Measurements from ENCODE around the gene NR6A1.

The NR6A1 gene

DNA sequence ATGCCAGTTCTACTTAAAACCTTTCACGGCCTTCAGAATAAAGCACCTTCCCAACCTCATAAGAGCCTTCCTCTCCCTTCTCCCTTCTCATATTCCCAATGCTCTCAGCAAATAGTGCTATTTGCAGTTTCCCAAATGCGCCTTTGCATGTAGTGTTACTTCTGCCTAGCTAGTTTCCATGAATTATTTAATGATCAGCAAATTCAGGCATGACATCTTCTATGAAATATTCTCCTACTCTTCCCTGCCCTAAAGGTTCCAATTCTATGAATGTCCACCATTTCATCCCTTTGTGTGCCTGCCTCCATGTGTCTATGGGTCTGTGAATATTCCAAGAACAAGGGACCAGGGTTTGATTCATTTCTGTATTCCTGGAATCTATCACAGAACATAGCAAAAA lies 165.1 kb downstream of the NR6A1 start:
- DNase-seq, result no peak

DNA sequence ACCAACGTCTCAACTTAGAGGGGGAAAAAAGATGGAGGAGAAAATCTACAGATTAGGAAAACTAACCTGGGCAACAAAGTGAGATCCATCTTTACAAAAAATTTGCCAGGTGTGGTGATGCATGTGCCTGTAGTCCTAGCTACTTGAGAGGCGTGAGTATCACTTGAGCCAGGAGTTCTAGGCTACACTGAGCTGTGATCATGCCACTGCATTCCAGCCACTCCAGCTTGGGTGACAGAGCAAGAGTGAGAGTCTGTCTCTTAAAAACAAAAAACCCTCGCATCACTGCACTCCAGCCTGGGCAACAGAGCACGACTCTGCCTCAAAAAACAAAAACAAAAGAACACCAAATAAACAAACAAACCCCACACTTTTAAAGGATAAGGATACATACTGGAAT lies 165.9 kb downstream of the NR6A1 start:
- no peak for DNase-seq

DNA sequence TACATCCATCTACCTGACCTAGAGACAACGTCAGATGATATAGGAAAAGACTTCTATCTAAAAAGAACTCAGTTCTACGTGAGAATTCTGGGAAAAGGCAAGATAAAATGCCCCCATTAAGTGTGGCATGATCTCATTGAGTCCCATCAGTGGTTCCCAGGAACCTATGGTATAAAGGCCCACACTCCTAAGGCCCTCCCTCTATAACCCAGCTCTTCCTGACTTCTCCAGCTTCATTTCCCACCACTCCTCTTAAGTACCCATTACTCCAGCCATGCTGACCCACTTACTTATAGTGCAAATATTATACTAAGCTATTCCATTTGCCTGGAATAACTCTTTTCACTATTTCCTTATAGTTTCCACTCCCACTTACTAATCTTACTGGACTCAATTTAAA lies 168.5 kb downstream of the NR6A1 start:
- DNase-seq, result no peak

DNA sequence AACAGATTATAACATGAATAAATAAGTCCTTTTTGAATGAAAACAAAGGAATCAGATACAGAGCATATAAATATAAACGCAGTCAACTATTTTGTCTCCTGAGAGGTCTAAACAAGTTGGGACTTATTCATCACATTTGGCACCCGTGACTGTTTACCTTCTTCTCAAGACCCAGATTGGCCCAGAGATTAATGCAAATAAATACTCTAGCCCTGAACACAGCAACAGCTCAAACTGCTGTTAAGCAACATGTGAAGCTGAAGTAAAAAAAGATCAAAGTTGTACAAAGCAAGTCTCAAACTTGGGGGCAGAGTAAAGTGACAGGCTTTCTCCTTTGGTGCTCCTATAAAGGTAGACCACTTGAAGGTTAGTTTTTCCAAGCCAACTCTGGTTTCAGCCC lies 168.9 kb downstream of the NR6A1 start:
- DNase-seq, result no peak

DNA sequence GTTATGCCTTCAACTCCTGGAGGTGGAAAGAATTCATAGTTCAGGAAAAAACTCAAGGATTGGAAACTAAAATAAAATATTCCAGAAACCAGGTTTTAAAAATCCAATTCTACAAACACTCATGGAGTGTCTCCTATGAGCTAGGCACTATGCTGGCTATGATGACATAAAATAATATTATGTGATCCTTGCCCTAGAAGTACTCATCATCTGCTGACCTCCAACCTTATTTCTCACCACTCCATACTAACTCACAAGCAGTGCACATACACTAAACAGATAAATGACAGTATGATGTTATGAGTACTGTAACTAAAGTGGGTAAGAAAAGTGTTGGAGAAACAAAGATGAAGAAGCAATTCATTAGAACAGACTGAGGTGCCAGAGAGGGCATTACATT lies 170.7 kb downstream of the NR6A1 start:
- no peak for DNase-seq

DNA sequence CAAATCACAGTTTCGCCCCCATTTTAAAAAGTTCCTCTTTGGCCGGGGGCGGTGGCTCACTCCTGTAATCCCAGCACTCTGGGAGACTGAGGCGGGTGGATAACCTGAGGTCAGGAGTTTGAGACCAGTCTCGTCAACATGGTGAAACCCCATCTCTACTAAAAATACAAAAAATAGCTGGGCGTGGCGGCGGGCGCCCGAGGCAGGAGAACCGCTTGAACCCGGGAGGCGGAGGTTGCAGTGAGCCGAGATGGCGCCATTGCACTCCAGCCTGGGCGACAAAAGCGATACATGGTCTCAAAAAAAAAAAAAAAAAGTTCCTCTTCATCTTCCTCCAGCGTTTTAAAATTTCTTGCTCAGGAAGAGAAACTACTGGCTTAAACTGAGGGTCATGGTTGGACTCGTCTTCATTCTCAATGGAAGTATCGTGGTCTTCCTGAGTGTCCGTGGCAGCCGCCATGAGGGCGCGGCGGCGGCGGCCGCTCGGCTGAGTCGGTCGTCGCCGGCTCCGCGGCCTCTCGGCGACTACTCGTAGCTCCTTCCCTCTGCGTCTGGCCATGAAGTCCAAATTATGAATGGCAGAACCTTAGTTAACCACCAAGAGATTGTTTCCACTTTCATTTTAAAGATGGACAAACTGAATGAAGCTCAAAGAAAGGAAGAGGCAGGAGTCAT lies 171.9 kb downstream of the NR6A1 start:
- no peak for DNase-seq

DNA sequence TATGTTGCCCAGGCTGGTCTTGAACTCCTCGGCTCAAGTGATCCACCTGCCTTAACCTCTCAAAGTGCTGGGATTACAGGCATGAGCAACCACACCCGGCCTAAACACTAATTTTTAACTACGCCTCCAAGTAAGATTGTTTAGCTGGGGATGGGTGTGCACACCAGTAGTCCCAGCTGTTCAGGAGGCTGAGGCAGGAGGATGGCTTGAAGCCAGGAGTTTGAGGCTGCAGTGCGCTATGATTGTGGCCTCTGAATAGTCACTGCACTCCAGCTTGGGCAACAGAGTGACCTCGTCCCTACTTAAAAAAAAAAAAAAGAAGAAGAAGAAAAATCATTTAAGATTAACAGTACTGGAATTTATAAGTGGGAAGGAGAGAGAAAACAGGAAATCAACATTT lies 173.1 kb downstream of the NR6A1 start:
- no peak for DNase-seq

DNA sequence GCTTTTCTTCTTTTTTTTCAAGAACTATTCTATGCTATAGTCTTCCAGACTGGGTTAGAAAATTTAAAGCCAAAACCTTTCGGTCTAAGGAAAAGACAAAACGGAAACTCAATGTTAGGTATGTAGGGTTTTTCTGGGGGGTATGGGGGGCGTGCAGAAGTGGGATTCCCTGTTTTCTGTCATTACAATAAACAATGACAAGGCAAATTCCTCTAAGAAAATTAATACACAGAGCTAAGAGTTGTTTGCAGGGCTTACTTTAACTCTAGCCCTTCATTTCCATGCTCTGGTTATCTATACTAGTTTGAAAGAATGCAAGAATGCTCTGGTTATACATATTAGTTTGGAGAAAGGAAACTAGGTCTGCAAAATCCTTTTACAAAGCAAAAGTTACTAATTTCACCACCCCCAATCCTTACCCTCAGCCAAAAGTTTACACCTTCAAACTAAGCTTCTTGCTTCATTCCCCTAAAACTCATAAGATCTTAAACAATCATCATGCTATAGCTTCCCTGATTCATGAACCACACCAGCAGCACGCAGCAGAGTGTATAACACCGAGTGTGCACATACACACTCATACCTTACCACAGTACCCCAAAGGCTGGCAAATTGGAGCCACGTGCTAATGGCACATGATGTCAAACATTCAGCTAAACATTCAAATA lies 174.8 kb downstream of the NR6A1 start:
- no peak for DNase-seq

DNA sequence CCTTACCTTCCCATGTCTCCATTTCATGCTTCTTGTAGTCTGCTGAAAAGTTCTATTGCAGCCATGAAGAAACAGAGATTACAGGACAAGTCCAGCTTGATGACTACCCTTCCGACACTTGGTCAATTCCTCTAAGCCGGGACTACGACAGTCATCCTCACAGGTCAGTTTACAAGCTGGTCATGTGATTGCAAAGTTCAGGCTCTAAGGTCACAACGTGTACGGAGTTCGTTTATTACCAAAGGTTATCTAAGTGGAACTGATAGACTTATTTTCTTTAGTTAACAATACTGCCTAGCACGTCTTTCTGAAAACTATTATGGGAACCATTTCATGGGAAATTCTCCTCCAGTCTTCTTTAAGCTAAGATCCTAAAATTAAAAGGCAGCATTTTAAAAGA lies 175.4 kb downstream of the NR6A1 start:
- DNase-seq, result no peak

DNA sequence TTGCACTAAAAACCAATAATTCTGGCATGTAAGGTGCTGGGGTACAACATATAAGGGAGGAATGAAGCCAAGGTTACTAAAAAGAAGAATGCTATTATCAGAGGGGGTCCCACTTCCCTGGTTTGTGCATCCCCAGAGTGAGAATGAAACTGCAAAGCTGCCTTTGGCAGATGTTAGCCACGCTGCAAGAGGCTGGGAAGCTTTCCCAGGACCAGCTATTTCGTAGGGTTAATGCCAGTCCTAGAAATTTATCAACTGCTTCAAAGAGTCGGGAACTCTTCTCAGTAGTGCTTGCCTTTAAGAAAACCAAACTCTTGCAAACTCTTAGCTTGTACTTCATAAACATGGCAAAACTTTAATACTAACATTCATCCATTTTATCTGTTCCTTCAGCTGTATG lies 176.4 kb downstream of the NR6A1 start:
- no peak for DNase-seq

DNA sequence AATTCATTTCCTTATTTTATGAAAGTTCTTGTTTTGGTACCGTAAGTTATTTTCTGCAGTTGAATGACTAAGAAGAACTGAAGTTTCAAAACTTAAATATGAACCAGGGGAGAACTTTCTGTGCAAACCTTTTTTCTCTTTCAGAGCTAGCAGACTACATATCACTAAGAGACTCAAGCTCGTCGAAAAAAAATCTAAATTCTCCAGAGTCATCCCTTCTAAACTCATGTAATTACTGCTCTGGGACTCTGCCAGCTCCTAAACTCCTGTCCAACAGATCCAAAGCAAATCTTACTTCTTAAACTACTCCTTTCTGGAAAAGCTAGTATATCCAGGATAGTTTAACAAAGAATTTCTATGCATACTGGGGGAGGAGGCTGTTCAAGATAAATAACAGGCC lies 176.9 kb downstream of the NR6A1 start:
- peak; percentile 30 for DNase-seq

DNA sequence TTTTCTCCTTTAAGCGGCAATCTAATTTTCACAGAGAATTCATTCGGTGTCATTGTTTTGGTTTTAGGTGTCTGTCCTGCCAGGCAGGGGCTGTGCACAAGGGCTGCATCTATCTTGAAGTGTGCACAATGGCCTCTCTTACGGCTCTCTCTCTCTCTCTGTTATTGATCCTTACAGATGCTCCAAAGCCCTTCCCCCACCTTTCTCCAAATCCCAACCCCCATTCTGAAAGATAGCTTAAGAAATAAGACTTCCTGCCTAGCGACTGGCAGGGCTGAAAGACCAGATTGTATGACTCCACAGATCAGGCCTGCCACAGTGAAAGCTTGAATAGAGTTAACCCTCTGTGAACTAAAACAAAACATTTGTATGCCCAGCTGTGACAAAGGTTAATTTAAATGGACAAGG lies 177.5 kb downstream of the NR6A1 start:
- peak; percentile 33 for DNase-seq

DNA sequence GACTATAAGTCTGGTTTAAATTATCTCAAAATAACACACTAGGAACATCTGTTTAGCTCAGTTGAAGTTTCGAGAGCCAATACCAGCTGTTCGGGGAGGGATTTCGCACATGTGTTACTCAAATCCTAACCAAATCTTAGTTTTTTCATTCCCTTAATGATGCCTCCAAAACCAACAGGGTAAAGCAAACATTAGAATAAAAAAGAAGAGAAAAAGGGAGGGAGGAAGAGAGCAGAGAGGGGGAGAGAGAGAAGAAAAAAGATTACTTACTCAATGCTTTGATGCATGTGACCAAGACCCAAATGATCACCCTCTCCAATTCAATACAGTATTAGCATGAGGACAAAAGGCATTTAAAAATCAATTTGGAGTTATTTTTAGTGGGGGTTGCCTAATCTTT lies 177.9 kb downstream of the NR6A1 start:
- no peak for DNase-seq

DNA sequence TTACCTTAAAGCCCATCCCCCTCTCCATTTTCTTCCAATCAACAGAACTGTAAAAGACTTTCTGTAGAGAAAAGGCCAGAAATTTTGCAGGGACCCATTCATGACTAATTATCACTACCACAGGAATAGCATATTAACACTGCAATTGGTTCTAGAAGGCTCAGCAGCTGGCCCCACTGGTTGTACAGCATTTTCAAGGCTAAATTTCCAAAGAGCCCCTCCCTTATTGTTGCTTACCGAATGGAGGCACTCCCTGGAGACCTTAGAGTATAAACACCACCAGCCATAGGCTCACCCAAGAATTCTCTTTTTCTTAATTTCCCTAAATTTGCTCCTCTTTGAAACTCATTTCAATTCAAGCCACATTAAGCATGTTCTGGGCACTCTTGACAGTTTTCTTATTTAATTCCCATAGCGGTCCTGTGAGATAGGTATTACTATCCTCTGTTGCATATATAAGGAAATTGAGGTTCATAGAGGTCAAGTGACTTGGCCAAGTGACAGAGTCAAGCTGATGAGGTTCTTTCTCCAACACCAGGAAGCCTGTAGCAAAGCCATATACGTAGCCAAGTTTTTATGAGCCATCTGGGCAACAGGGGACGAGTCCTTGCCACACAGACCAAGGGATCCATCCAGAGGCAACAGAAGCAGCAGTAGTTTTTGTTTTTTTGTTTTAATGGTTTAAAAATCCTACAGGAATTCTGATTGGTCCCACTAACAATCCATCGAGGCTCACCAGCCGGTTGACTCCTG lies 180.0 kb downstream of the NR6A1 start:
- DNase-seq, result no peak

DNA sequence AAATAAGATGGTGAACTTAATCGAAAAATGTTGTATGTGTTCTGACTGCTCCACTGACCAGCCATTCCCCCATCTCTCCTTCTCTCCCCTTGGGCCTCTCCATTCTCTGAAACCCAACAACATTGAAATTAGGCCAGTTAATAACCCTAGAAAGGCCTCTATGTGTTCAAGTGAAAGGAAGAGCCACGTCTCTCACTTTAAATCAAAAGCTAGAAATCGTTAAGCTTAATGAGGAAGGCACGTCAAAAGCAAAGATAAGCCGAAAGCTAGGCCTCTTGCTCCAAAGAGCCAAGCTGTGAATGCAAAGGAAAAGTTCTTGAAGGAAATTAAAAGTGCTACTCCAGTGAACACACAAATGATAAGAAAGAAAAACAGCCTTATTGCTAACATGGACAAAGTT lies 186.5 kb downstream of the NR6A1 start:
- DNase-seq, result no peak

DNA sequence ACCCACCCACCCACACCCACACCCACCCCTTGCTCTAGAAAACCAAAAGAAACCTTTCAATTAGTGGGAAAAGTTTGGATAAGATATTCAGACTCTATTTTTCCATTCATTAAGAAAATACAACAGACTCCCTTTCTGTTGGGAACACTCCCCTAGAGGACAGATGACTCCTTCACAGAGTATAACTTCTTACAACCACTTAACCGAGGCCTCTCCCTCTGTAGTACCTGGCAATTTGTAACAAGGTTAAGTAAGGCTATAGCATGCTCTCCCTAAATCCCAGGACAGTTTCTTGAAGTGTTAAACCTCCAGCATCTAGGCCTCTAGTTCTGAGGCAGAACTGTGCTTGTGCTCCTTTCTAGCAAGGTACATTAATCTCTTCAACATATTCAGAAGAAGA lies 188.0 kb downstream of the NR6A1 start:
- no peak for DNase-seq

DNA sequence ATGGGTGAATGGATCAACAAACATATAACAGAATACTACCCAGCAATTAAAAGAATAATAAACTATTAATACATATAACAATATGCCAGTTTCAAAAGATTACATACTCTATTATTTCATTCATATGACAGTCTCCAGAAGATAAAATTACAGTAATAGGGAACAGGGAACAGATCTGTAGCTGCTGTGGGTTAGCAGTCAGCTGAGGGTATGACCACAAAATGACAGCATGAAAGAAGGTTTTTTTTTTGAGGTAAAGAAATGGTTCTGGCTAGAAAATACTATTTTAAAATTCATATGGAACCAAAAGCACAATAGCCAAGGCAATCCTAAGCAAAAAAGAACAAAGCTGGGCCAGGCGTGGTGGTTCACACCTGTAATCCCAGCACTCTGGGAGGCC lies 190.9 kb downstream of the NR6A1 start:
- no peak for DNase-seq

DNA sequence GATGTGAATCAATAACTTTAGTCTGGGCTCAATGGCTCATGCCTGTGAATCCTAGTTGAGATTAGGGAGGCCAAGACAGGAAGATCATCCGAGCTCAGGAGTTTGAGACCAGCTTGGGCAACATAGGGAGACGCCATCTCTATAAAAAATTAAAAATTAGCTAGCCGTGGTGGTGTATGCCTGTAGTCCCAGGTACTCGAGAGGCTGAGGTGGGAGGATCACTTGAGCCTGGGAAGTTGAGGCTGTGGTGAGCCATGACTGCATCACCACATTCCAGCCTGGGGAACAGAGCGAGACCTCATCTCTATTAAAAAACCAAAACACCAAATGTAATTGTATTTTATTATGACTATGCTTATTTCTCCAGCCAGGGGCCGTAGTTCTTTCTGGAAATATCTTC lies 194.4 kb downstream of the NR6A1 start:
- DNase-seq, result no peak

DNA sequence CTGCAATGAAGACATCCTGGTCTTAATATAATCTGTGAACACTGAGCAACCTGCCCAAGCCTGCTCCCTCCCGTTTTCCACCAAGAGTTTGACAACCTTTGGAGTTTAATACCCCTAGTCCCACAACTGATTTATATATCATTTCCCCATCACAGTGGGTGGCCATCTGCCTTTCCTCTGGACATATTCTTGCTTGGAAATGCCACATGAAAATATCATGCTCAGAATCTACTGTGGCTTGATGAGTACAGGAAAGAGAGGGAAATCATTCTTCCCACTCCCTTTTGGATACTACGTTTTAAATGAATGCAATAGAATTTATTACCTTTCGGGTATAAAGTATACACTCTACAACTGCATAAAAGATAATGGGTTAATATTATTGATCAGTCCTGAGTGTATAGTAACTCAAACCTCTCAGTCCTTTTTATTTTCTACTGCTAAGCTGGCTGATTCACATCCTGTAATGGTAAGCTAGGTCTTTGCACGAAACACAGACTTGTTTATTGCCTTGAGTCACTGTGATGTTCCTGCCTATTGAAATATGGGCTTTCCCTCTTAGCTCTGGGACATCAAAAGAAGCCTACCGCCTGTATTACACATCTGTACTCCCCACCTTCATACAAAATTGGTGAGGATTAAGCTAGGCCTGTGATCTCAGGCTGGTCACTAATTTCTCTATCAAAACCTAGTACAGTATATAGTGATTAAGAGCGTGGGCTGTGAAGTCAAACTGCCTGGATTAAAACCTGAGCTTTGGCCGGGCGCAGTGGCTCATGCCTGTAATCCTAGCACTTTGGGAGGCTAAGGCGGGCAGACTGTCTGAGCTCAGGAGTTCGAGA lies 196.4 kb downstream of the NR6A1 start:
- peak; percentile 81 for DNase-seq

DNA sequence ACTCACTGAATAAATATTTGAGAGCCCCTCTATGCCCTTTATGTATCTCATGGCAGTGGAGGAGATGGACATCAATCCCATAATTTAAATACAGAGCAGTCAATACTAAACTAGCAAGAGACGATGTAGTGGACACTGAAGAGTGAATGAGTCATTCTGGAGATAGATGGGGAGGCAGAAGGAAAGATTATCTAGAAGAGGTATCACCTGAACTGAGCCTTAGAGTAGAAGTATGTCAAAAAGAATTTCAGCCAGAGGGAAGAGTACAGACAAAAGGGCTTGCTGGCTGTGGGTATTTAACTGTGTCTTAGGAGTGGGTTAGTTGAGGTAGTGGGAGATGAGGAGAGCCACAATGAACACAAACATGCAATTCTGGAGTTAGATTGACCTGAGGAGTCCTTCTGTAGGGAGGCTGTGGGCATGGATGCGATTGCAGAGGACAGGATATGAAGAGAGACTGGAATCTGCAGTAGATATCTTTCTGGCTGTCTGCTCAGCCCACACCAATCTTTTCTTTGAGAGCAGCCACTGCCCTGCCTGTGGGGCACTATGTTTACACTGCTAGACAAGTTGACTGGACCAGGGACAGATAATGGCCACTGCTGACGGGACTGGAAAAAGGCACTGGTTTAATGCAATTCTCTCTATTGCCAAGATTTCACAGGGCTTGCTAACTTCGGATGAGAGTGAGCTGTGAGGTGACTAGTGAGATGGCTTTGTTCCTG lies 200.0 kb downstream of the NR6A1 start:
- no peak for DNase-seq

DNA sequence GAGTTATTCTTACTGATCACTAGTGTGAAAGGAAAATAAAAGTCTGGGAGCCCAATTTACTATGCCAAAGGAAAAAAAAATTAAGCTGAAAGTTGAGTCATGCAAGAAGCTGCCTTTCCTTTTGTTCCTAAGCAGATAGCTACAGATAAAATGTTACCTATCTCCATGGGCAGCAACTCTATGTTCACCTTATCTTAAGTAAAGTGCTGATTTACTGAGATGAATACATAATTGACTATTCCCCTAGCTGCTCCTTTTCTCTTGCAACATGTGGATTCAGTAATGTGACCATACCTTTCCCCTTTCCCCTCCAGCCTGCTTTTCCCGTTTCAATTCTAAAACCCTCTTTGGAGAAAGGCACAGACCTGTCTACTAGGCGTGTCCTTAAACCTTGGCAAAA lies 201.2 kb downstream of the NR6A1 start:
- no peak for DNase-seq

DNA sequence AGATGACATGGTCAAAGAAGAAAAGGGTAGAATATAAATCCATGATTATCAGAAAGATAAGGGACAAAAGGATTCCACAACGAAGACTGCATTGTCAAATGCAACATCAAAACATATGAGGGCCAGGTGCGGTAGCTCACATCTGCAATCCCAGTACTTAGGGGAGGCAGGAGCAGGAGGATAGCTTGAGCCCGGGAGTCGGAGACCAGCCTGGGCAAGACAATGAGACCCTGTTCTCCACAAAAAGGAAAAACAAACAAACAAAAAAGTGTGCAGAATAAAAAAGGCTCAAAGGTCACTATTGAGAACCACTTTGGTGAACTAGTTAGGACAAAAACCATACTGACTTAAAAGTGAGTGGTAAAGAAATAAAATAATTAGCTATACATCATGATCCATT lies 203.7 kb downstream of the NR6A1 start:
- DNase-seq, result no peak

DNA sequence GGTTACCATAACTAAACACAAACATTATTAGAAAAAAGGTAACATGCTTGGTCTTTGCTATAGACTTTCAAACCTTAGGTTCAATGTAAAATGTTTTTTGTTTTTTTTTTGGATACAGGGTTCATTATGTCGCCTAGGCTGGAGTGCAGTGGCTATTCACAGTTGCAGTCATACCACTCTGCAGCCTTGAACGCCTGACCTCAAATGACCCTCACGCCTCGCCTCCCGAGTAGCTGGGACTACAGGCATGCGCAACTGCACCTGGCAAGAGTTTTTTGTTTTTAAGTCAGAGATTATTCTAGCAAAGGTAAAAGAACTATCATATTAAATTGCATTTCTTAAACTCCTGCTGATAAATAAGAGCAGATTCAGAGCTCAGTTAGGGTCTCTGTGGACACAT lies 208.8 kb downstream of the NR6A1 start:
- DNase-seq, result no peak

Data from fibroblast of skin of right biceps (primary cell).